Glomerular endothelial cell (primary cell): ENCODE measurements around the gene SOAT1. TPM values are rescaled to one million over a fixed set of nuclear protein-coding genes. Genes with fewer than 3 reads are reported as not detected.
"Not testable (repeated sequence)": the region's sequence is repeated elsewhere in the genome, so short reads cannot be mapped to it uniquely, and the experiment has no call there.

Experiments used
- DNase-seq: peaks from one replicate; pipeline ENCODE4 v3.0.0-alpha.2; 2011; ENCODE audit warnings: low read depth, low spot score; ENCODE audit errors: extremely low read depth
- total RNA-seq: library from RNA; depleted of rRNA; stranded (reverse); fragments of >200 nt; gene quantifications from 2 replicates; pipeline ENCODE4 v1.2.3, GENCODE V29; 2015

Gene SOAT1
- total RNA-seq, 1 donor from 2014 or later: 23.6 TPM

GRCh38 chr1:179342740-179343404, 49.3 kb downstream of the SOAT1 start:
- no peak for DNase-seq

- no peak for DNase-seq
Observed at GRCh38 chr1:179351281-179351680, 57.7 kb downstream of the SOAT1 start.

GRCh38 chr1:179352236-179352635, 58.6 kb downstream of the SOAT1 start:
- DNase-seq: no peak

GRCh38 chr1:179353546-179353945, 59.9 kb downstream of the SOAT1 start:
- no peak for DNase-seq

GRCh38 chr1:179361631-179362030, 68.0 kb downstream of the SOAT1 start:
- not testable (repeated sequence) for DNase-seq

- peak; percentile 61 for DNase-seq
Observed at GRCh38 chr1:179365342-179366092, 71.9 kb downstream of the SOAT1 start, which contains the start of gene AXDND1. Gene AXDND1 (plus strand): TSS chr1:179365971. CDS start chr1:179366510, 539 bp downstream.

- no peak for DNase-seq
Observed at GRCh38 chr1:179366093-179366800, 72.7 kb downstream of the SOAT1 start.

GRCh38 chr1:179369751-179370341, 76.2 kb downstream of the SOAT1 start:
- peak; percentile 51 for DNase-seq

- no peak for DNase-seq
Observed at GRCh38 chr1:179372160-179372559, 78.6 kb downstream of the SOAT1 start.

GRCh38 chr1:179376223-179376622, 82.6 kb downstream of the SOAT1 start:
- no peak for DNase-seq

- DNase-seq: no peak
Observed at GRCh38 chr1:179380299-179380698, 86.7 kb downstream of the SOAT1 start.

GRCh38 chr1:179384027-179384426, 90.4 kb downstream of the SOAT1 start:
- no peak for DNase-seq

- DNase-seq: no peak
Observed at GRCh38 chr1:179385510-179385909, 91.9 kb downstream of the SOAT1 start.

GRCh38 chr1:179393721-179394120, 100.1 kb downstream of the SOAT1 start:
- DNase-seq: no peak

- DNase-seq: not testable (repeated sequence)
Observed at GRCh38 chr1:179399399-179399798, 105.8 kb downstream of the SOAT1 start.

Other genes starting within 250 kb of the SOAT1 start
- gene TOR3A, start 211.7 kb upstream of the SOAT1 start, total RNA-seq: 43.7 and 75.8 TPM in 2 replicates
- 55.7 and 101 TPM in 2 replicates for gene ABL2, start 64.1 kb upstream of the SOAT1 start, total RNA-seq
- gene AXDND1, start 72.2 kb downstream of the SOAT1 start, total RNA-seq: not detected in 2 replicates